ENCODE measurements around the gene PDCD10.

Gene PDCD10

GRCh38 chr3:167734498-167735232, at the start of gene PDCD10:
Gene PDCD10 (minus strand): TSS chr3:167734892. CDS start chr3:167720157, 14,735 bp downstream.
- Mint-ChIP-seq H3K4me1 (peaks cover 13% of the 10 kb centered on the region), H3K27ac (no peak within 1 kb of the TSS), H3K9me3 (no peaks in the 10 kb centered on the region), H3K4me3 (no peak within 1 kb of the TSS), H3K36me3 (ENCODE audit: low read depth) (peaks cover 10% of the 10 kb centered on the region), H3K27me3 (no peaks in the 10 kb centered on the region)
- DNase-seq (peak; percentile 93), ATAC-seq (peak; percentile 92)

DNA sequence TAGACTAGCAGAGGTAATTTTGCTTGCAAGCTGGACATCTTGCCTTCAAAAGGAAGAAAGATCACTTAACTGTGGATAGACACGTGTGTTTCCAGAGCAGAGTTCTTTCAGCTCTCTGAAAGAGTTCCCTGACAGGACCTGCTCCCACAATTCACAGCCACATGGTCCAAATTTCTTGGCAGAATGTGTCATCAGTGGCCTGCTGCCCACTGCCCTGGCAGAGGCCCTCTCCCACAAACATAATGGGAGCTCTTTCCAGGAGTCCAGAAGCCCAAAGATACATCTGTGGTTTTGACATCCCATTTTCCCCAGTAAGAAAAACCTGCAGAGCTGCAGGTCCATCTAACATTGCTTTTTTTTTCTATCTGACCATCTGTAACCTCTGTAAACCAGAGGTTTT, 49.1 kb upstream of the PDCD10 start:
- ATAC-seq (no peak), DNase-seq (no peak)
- Mint-ChIP-seq H3K4me3 (no peak overlapping the region), H3K27ac (no peak overlapping the region), H3K9me3 (peaks cover 4% of the 10 kb centered on the region), H3K4me1 (no peaks in the 10 kb centered on the region), H3K27me3 (no peaks in the 10 kb centered on the region), H3K36me3 (ENCODE audit: low read depth) (no peaks in the 10 kb centered on the region)

DNA sequence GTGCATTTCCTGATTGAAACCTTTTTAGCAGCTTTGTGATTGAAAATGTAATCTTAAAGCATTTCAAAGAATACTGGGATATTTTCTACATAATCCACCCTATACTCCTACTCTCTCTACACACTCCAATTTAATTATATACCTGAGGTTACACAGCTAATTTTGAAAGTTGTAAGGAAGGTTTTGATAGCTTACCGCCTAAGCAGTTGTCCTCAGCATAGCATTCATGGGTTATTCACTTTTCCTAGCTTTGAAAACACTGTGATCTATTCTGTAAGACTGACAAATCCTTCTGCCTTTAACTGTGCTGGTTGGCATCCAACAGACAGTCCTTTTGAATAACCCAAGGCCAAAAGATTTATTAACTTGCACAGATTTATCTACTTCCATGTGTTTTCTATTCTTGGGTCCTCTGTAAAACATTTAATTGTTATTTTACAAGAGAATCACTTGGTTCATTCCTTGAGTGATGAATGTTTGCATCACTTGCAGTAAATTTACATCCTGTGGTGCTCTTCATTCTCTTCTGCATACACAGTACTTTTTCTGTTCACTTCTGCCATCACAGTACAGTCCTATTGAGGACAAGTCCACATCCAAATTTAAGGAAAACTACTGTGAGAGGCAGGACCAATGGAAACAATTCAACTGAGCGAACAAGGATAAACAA, 45.7 kb upstream of the PDCD10 start:
- Mint-ChIP-seq H3K36me3 (ENCODE audit: low read depth) (no peaks in the 10 kb centered on the region), H3K4me1 (no peaks in the 10 kb centered on the region), H3K27ac (no peak overlapping the region), H3K27me3 (no peaks in the 10 kb centered on the region), H3K9me3 (peaks cover 10% of the 10 kb centered on the region), H3K4me3 (no peak overlapping the region)
- ATAC-seq (no peak), DNase-seq (no peak)

- Mint-ChIP-seq H3K27me3 (no peaks in the 10 kb centered on the region), H3K36me3 (ENCODE audit: low read depth) (no peaks in the 10 kb centered on the region), H3K4me1 (peaks cover 11% of the 10 kb centered on the region), H3K27ac (no peak overlapping the region), H3K9me3 (peaks cover 10% of the 10 kb centered on the region), H3K4me3 (no peak overlapping the region)
- peak; percentile 52 for ATAC-seq
- DNase-seq, result no peak
Measured at GRCh38 chr3:167777356-167777755, 42.7 kb upstream of the PDCD10 start.

DNA sequence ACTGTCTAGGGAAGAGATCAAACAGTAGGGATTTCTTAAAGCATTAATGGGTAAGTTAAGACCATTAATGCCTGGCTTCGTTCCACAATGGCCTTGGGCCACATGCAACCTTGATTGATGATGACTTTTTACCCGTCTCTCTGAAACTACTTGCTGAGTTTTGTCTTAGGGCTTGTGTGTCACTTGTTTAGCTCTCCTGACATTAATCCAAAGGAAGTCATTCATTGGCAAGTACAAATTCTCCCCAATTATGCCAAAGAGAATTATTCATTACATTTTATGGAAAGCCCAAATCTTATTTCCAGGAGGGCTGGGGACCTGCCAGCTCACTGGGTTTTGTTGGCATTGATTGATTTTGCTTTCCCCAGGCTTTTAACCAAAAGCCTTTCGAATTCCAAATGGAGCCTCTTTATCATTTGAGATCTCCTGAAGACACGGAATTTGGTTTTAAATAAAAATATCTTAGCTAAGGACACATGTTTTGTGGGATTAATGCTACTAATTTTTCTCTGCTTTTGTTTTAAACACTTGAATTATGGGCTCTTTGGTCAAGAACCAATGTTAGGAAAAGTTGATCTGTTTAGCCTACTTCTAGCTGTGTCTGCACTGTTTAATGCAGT, 41.5 kb upstream of the PDCD10 start:
- Mint-ChIP-seq H3K27ac (no peak overlapping the region), H3K27me3 (no peaks in the 10 kb centered on the region), H3K9me3 (peaks cover 10% of the 10 kb centered on the region), H3K36me3 (ENCODE audit: low read depth) (no peaks in the 10 kb centered on the region), H3K4me1 (peaks cover 11% of the 10 kb centered on the region), H3K4me3 (no peak overlapping the region)
- DNase-seq, result no peak
- ATAC-seq, result no peak

GRCh38 chr3:167773584-167773983, 38.9 kb upstream of the PDCD10 start:
- Mint-ChIP-seq H3K36me3 (ENCODE audit: low read depth) (no peaks in the 10 kb centered on the region), H3K4me3 (no peak overlapping the region), H3K27ac (no peak overlapping the region), H3K27me3 (no peaks in the 10 kb centered on the region), H3K4me1 (peaks cover 11% of the 10 kb centered on the region), H3K9me3 (peaks cover 6% of the 10 kb centered on the region)
- DNase-seq (no peak), ATAC-seq (no peak)

GRCh38 chr3:167772992-167773391, 38.3 kb upstream of the PDCD10 start:
- H3K4me3 Mint-ChIP-seq, result no peak overlapping the region
- ATAC-seq (no peak), DNase-seq (no peak)
- peaks cover 11% of the 10 kb centered on the region for H3K4me1 Mint-ChIP-seq
- H3K36me3 Mint-ChIP-seq (ENCODE audit: low read depth), result no peaks in the 10 kb centered on the region
- H3K27ac Mint-ChIP-seq, result no peak overlapping the region
- no peaks in the 10 kb centered on the region for H3K27me3 Mint-ChIP-seq
- H3K9me3 Mint-ChIP-seq, result peaks cover under 1% of the 10 kb centered on the region

- Mint-ChIP-seq H3K4me3 (no peak overlapping the region), H3K36me3 (ENCODE audit: low read depth) (peaks cover 8% of the 10 kb centered on the region), H3K9me3 (peaks cover 5% of the 10 kb centered on the region), H3K27me3 (no peaks in the 10 kb centered on the region), H3K27ac (no peak overlapping the region), H3K4me1 (peaks cover 3% of the 10 kb centered on the region)
- no peak for ATAC-seq
- DNase-seq, result no peak
Measured at GRCh38 chr3:167762296-167762695, 27.6 kb upstream of the PDCD10 start.

DNA sequence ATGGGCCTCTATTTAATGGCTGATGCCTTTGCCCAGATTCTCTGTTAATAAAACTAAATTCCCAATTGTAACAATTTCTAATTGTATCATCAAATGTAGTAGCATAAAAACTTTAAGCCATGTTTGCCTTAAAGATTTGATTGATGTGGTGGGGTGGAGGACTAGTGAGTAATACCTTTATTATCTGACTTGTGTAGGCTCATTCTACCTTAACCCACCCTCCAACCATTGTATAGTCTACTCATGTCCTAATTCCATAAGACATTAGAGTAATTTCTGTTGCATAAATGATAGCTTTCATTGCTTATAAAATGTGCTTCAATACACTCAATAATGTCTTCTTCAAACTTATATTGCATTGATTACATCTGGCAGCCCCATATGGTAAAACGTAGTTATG, 26.6 kb upstream of the PDCD10 start:
- DNase-seq (no peak), ATAC-seq (no peak)
- no peak overlapping the region for H3K4me3 Mint-ChIP-seq
- peaks cover 4% of the 10 kb centered on the region for H3K9me3 Mint-ChIP-seq
- no peak overlapping the region for H3K27ac Mint-ChIP-seq
- peaks cover 3% of the 10 kb centered on the region for H3K4me1 Mint-ChIP-seq
- H3K27me3 Mint-ChIP-seq, result no peaks in the 10 kb centered on the region
- peaks cover 8% of the 10 kb centered on the region for H3K36me3 Mint-ChIP-seq (ENCODE audit: low read depth)

DNA sequence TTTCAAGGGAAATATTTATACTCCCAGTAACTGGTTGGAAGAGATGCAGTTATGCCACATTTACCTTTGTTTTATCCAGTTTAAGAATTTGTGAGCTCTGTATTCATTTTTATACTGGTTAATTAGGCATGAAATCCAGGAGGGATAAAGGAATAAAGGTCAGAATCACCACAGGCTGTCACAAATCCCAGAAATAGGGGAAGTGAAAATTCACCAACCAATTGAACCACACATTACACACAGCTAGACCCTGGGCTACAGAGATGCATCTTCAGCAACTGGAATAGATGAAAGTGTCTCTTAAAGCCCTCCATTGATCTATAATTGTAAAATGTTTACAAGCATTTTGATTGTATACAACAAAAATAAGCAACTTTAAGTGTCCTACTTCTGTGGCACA, 19.4 kb upstream of the PDCD10 start:
- ATAC-seq (no peak), DNase-seq (no peak)
- H3K4me1 Mint-ChIP-seq, result peaks cover 11% of the 10 kb centered on the region
- no peak overlapping the region for H3K27ac Mint-ChIP-seq
- H3K9me3 Mint-ChIP-seq, result no peaks in the 10 kb centered on the region
- no peaks in the 10 kb centered on the region for H3K27me3 Mint-ChIP-seq
- no peak overlapping the region for H3K4me3 Mint-ChIP-seq
- no peaks in the 10 kb centered on the region for H3K36me3 Mint-ChIP-seq (ENCODE audit: low read depth)

DNA sequence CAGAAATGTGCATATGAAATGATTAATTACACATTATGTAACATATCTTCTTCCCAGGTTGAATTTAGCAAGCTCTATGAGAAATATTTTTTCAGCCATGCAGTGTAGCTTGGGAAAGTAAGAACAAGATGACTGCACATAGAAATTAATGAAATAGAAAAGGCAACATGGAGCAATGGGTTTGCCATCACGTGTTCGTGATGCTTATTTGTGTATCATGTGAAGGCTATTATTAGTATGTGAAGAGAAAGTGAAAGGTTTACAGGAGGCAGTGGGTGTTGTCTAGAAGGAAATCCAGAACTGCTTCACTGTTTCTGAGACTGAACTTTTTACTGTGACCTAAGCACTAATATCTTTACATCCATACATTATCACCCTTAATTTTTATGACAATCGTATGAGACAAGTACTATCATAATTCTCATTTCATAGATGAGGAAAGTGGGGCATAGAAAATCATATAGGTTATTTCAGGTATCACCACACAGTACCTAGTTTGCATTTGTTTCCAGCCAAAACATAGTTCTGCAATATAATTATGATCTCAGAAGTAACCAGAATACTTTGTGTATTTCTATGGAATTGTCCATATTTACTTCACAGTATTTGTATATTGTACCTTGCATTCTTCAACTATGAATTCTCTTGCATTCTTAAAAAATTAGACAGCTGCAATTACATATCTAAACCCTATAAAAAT, 15.7 kb upstream of the PDCD10 start:
- Mint-ChIP-seq H3K36me3 (ENCODE audit: low read depth) (no peaks in the 10 kb centered on the region), H3K4me1 (peaks cover 12% of the 10 kb centered on the region), H3K27ac (peak overlapping the region; percentile 48), H3K9me3 (no peaks in the 10 kb centered on the region), H3K4me3 (peak overlapping the region; percentile 43), H3K27me3 (no peaks in the 10 kb centered on the region)
- no peak for ATAC-seq
- DNase-seq, result no peak

- DNase-seq (no peak), ATAC-seq (no peak)
- no peak overlapping the region for H3K4me3 Mint-ChIP-seq
- H3K36me3 Mint-ChIP-seq (ENCODE audit: low read depth), result no peaks in the 10 kb centered on the region
- no peaks in the 10 kb centered on the region for H3K27me3 Mint-ChIP-seq
- no peak overlapping the region for H3K27ac Mint-ChIP-seq
- no peaks in the 10 kb centered on the region for H3K9me3 Mint-ChIP-seq
- peaks cover 12% of the 10 kb centered on the region for H3K4me1 Mint-ChIP-seq
Measured at GRCh38 chr3:167749728-167750127, 15.0 kb upstream of the PDCD10 start.

DNA sequence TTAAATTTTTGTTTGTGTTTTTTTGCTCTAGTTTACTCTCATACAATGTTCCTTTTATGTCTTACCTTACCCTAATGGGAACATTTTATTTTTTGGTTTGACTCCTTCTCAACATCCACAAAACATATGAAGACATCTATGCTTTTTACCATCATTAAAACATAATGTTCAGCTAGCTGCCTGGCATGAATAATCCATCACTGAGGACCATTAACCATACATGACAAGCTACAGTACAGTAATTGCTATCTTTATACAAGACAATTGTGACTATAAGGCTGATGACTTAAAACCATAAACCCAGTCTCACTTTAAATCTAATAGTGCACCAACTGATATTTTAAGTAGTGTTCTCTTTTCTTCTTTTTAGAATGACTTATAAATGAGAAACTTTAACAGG, 14.5 kb upstream of the PDCD10 start:
- H3K9me3 Mint-ChIP-seq, result no peaks in the 10 kb centered on the region
- peaks cover 12% of the 10 kb centered on the region for H3K4me1 Mint-ChIP-seq
- H3K27ac Mint-ChIP-seq, result no peak overlapping the region
- no peaks in the 10 kb centered on the region for H3K27me3 Mint-ChIP-seq
- H3K4me3 Mint-ChIP-seq, result no peak overlapping the region
- no peaks in the 10 kb centered on the region for H3K36me3 Mint-ChIP-seq (ENCODE audit: low read depth)
- no peak for DNase-seq
- ATAC-seq, result no peak

DNA sequence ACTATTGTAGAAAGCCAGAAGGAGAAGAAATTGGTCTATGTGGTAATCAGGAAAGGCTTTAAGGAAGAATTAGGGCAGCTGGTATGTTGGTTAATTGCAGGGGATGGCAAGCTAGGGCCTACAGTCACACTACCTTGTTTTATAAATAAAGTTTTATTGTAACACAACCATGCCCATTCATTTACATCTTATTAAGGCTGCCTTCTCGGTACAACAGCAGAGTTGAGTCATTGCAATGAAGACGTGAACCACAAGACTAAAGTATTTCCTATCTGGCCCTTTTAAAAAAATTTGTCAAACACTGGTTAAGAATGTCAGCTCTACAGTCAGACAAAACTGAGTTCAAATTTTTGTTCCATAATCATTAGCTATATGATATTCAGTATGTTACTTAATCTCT, 9.1 kb upstream of the PDCD10 start:
- no peak for DNase-seq
- no peak for ATAC-seq
- H3K9me3 Mint-ChIP-seq, result no peaks in the 10 kb centered on the region
- no peak overlapping the region for H3K27ac Mint-ChIP-seq
- no peak overlapping the region for H3K4me3 Mint-ChIP-seq
- H3K36me3 Mint-ChIP-seq (ENCODE audit: low read depth), result no peaks in the 10 kb centered on the region
- no peaks in the 10 kb centered on the region for H3K27me3 Mint-ChIP-seq
- peaks cover 16% of the 10 kb centered on the region for H3K4me1 Mint-ChIP-seq

- no peaks in the 10 kb centered on the region for H3K36me3 Mint-ChIP-seq (ENCODE audit: low read depth)
- ATAC-seq (no peak), DNase-seq (no peak)
- no peaks in the 10 kb centered on the region for H3K27me3 Mint-ChIP-seq
- no peak overlapping the region for H3K4me3 Mint-ChIP-seq
- H3K27ac Mint-ChIP-seq, result no peak overlapping the region
- H3K4me1 Mint-ChIP-seq, result peaks cover 22% of the 10 kb centered on the region
- H3K9me3 Mint-ChIP-seq, result no peaks in the 10 kb centered on the region
Measured at GRCh38 chr3:167742338-167742737, 7.6 kb upstream of the PDCD10 start.

Measured in activated naive CD8-positive, alpha-beta T cell treated with anti-CD3 and anti-CD28 coated beads, Interleukin-2, amount 50 U/mL, for 24 hours (primary cell).